ENCODE results near the gene FMNL1. TPM values are rescaled to one million over a fixed set of nuclear protein-coding genes. Genes with fewer than 3 reads are reported as not detected.

The FMNL1 gene, protein sequence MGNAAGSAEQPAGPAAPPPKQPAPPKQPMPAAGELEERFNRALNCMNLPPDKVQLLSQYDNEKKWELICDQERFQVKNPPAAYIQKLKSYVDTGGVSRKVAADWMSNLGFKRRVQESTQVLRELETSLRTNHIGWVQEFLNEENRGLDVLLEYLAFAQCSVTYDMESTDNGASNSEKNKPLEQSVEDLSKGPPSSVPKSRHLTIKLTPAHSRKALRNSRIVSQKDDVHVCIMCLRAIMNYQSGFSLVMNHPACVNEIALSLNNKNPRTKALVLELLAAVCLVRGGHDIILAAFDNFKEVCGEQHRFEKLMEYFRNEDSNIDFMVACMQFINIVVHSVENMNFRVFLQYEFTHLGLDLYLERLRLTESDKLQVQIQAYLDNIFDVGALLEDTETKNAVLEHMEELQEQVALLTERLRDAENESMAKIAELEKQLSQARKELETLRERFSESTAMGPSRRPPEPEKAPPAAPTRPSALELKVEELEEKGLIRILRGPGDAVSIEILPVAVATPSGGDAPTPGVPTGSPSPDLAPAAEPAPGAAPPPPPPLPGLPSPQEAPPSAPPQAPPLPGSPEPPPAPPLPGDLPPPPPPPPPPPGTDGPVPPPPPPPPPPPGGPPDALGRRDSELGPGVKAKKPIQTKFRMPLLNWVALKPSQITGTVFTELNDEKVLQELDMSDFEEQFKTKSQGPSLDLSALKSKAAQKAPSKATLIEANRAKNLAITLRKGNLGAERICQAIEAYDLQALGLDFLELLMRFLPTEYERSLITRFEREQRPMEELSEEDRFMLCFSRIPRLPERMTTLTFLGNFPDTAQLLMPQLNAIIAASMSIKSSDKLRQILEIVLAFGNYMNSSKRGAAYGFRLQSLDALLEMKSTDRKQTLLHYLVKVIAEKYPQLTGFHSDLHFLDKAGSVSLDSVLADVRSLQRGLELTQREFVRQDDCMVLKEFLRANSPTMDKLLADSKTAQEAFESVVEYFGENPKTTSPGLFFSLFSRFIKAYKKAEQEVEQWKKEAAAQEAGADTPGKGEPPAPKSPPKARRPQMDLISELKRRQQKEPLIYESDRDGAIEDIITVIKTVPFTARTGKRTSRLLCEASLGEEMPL
- total RNA-seq = 0.93 and 1.1 TPM in 2 replicates

DNA sequence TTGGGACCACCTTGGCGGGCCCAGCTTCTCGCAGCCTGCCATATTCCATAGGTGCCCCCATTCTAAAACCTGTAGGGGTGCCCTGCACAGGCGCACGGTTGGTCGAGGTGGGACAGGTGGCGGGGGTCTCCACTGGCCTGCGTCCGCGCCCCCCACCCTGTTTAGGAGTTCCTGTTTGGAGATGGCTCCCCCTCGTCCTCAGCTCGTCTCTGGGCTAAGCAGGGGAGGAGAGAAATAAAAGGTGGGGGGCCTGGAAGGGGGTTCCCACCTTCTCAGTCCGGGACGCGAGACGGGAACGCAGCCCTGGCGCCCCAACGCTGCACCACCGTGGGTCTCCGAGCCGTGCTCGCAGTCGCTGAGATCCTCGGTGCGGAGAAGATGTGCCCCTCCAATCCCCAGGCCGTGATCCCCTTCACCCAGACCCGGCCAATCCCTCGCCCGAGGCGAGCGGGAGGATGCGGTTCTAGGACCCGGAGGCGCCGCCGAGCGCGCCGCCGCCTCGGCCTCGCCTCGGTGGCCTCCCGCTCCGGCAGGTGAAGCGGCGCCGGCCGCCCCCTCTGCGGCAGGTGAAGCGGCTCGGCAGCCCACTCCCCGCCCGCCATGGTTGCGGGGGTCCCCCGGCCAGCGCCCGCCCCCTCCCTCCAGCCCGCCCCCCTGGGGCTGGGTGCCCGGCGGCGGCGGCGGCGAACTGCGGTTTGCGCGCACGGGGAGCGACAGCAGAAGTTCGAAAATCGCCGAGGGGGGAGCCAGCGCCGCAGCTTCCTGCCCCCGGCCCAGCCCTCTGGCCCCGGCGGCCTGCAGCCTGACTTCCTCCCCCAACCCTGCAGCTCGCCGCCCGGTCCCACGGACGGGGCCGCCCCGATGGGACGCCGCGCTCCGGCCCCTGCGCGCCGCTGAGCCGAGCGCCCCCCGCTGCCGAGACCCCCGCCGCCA lies at the start of gene FMNL1:
FMNL1 (plus strand) TSS at position 805 of the 933 bp plus-strand sequence. CDS start 240 bp downstream, outside the sequence.

DNA sequence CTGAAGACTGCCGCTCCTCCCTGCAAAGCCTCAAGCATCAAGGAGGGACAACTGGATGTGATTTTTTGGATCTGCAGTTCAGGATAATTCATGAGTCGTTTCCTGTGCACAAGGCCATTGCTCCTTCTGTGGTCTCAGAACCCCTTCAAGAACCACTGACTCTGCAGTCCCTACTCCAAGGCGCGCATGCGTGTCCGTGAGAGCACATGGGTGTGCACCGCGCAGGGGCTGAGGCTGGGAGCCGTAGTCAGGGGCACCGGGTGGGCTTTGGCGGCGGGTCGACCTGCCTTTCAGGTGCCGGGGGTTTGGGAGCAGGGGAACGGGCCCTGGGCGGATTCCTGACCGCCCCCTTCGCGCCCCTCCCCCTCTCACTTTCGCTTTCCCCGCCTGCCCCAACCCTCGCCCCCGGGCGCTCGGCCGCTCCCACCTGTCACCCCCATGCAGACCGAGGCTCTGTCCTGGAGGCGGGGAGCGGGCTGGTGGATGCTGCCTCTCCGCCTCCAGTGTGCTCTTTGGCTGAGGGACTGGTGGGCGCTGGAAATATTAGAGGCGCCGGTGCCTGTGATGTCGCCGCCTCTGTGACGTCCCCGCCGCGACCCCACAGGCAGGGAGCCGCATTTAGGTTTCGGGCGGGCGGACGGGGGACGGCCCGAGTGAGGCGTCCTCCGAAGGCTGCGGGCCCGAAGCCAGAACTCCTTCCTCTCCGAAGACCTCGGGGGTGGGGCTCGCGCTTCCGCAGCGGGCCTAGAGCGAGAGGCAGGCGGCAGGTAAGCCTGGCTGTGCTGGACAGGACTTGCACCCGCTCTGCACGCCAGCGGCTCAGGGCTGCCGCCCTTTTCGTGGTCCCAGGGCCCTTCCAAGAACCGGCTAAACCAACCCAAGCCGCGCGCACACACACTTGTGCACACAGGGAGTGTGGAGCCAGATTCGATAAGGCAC lies 40.2 kb downstream of the FMNL1 start, which contains the start of gene SPATA32:
SPATA32 (minus strand) TSS at position 518 of the 939 bp plus-strand sequence; CDS start at position 440, 78 bp downstream.

Other genes starting within 250 kb of the FMNL1 start
- 29.0 and 29.1 TPM in 2 replicates for gene DCAKD, start 170.3 kb upstream of the FMNL1 start, total RNA-seq
- gene NMT1, start 160.6 kb upstream of the FMNL1 start, total RNA-seq = 75.4 and 84.6 TPM in 2 replicates
- gene PLCD3, start 89.4 kb upstream of the FMNL1 start, total RNA-seq = 27.7 and 31.0 TPM in 2 replicates
- 2.7 and 6.7 TPM in 2 replicates for gene ACBD4, start 86.2 kb upstream of the FMNL1 start, total RNA-seq
- gene HEXIM1, start 73.4 kb upstream of the FMNL1 start, total RNA-seq = 10.4 and 10.8 TPM in 2 replicates
- gene HEXIM2, start 60.0 kb upstream of the FMNL1 start, total RNA-seq = 3.1 and 3.6 TPM in 2 replicates
- not detected in 2 replicates for gene SPATA32, start 40.2 kb downstream of the FMNL1 start, total RNA-seq
- gene MAP3K14, start 95.1 kb downstream of the FMNL1 start, total RNA-seq = 3.4 and 4.1 TPM in 2 replicates
- gene ARHGAP27, start 211.0 kb downstream of the FMNL1 start, total RNA-seq = 25.5 and 29.8 TPM in 2 replicates